Adrenal gland (tissue), 5 donors: Measurements from ENCODE around the gene DIRAS2.

Experiments used
- CTCF ChIP-seq, 6 experiments: fragments of 450-650 bp in 4 of 6; fragments of 200-600 bp in 2 of 6; sonication (generic) in 1 of 6; IDR thresholded peaks; 1 replicate in 5 of 6; 2 replicates in 1 of 6; pipeline versions ENCODE4 v1.5.1 to v1.8.0; 2016 to 2021; ENCODE audit warnings: antibody characterized with exemption in 6 of 6, mild to moderate bottlenecking in 2 of 6, moderate library complexity in 1 of 6
- POLR2A ChIP-seq, 2 donors: fragments of 450-650 bp; IDR thresholded peaks; one replicate each; pipeline ENCODE4 v1.6.1; 2017; ENCODE audit warnings: antibody characterized with exemption in 2 of 2, mild to moderate bottlenecking in 2 of 2, moderate library complexity in 1 of 2
- donor health status: DM: no; HTN: no; CAD: no.

GRCh38 chr9:90665072-90665471 lies 22.4 kb upstream of the DIRAS2 start:
- no peak for TF ChIP-seq CTCF (IDR thresholded peaks at IDR 0.05)
- no peak for TF ChIP-seq POLR2A (IDR thresholded peaks at IDR 0.05)
